Neural progenitor cell (in vitro differentiated cells): ENCODE measurements around the gene JAZF1.

Source experiments
- EZH2 ChIP-seq: fragments of 200-600 bp; sonication (generic); IDR thresholded peaks from 2 replicates; pipeline ENCODE4 v1.6.1; 2017; ENCODE audit warnings: antibody characterized with exemption, mild to moderate bottlenecking, moderate library complexity
- TF ChIP-seq, protein P1 (sequence below): fragments of 200-600 bp; sonication (generic); IDR thresholded peaks from 2 replicates; pipeline ENCODE4 v1.5.1; 2017; ENCODE audit warnings: antibody characterized with exemption, mild to moderate bottlenecking

DNA sequence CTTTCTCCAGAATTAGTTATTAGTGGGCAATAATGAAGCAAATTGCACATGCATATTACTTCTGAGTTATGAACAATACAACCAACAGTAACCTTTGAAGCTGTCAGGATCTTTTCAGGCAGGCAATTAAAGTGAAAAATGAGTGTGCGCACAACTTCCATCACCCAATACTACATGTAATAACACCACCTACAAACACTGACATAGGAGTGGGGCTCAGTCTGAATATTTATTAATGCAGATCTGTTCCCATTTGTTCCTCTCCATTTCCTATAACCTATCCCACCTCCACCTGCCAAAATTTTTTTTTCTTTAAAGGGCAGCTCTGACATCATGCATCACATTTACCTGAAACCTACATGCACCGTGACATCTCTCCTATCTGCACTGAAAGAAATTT is 177.2 kb downstream of the JAZF1 start:
- no peak for TF ChIP-seq EZH2
- TF ChIP-seq, protein P1, sequence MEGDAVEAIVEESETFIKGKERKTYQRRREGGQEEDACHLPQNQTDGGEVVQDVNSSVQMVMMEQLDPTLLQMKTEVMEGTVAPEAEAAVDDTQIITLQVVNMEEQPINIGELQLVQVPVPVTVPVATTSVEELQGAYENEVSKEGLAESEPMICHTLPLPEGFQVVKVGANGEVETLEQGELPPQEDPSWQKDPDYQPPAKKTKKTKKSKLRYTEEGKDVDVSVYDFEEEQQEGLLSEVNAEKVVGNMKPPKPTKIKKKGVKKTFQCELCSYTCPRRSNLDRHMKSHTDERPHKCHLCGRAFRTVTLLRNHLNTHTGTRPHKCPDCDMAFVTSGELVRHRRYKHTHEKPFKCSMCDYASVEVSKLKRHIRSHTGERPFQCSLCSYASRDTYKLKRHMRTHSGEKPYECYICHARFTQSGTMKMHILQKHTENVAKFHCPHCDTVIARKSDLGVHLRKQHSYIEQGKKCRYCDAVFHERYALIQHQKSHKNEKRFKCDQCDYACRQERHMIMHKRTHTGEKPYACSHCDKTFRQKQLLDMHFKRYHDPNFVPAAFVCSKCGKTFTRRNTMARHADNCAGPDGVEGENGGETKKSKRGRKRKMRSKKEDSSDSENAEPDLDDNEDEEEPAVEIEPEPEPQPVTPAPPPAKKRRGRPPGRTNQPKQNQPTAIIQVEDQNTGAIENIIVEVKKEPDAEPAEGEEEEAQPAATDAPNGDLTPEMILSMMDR = no peak
